Skeletal muscle satellite cell (primary cell): ENCODE data around the gene PGS1.

Experiments
- H3K27me3 ChIP-seq: 2 replicates; pipeline ENCODE4 v1.7.0; 2013; ENCODE audit warnings: low read length; ENCODE audit not compliant: control insufficient read depth, insufficient read depth
- H3K36me3 ChIP-seq: 2 replicates; pipeline ENCODE4 v1.7.0; 2013; ENCODE audit warnings: mild to moderate bottlenecking, control low read depth, low read length; ENCODE audit not compliant: insufficient read depth
- H3K4me1 ChIP-seq: 2 replicates; pipeline ENCODE4 v1.7.0; 2013; ENCODE audit warnings: low read length; ENCODE audit not compliant: control insufficient read depth, insufficient read depth
- H3K4me2 ChIP-seq: 2 replicates; pipeline ENCODE4 v1.7.0; 2013; ENCODE audit warnings: mild to moderate bottlenecking, low read length
- H3K4me3 ChIP-seq: 2 replicates; pipeline ENCODE4 v1.7.0; 2013; ENCODE audit warnings: low read length
- H3K9ac ChIP-seq: 2 replicates; pipeline ENCODE4 v1.7.0; 2013; ENCODE audit warnings: mild to moderate bottlenecking, low read depth, low read length, moderate library complexity
- H3K9me3 ChIP-seq: replicated peaks from 2 replicates; pipeline ENCODE4 v1.7.0; 2013; ENCODE audit warnings: mild to moderate bottlenecking, control low read depth, low read length

PGS1 gene

DNA sequence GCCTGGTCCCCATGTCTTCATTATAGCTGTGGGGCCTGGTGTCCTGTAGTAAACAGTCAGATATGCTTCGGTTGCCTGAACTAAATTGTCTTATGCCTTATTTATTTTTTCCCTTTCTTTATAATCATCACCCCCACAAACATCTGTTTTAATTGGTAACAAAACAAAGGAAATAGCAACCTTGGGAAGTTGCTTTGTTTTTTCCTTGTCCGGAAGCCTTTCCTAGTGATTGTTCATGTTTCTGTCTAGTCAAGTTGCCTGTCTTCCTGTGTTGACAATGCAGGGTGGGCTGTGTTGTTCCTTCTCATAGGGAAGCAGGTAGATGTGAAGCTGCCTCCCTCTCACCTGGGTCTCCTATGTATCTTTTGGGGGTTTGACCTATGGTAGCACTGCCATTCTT, 16.7 kb downstream of the PGS1 start:
- no peaks in the 10 kb centered on the region for H3K27me3 ChIP-seq
- no peak overlapping the region for H3K4me3 ChIP-seq
- peaks cover 51% of the 10 kb centered on the region for H3K36me3 ChIP-seq
- peaks cover 46% of the 10 kb centered on the region for H3K4me1 ChIP-seq
- H3K4me2 ChIP-seq = no peak overlapping the region
- no peak overlapping the region for H3K9ac ChIP-seq
- H3K9me3 ChIP-seq = no peaks in the 10 kb centered on the region

DNA sequence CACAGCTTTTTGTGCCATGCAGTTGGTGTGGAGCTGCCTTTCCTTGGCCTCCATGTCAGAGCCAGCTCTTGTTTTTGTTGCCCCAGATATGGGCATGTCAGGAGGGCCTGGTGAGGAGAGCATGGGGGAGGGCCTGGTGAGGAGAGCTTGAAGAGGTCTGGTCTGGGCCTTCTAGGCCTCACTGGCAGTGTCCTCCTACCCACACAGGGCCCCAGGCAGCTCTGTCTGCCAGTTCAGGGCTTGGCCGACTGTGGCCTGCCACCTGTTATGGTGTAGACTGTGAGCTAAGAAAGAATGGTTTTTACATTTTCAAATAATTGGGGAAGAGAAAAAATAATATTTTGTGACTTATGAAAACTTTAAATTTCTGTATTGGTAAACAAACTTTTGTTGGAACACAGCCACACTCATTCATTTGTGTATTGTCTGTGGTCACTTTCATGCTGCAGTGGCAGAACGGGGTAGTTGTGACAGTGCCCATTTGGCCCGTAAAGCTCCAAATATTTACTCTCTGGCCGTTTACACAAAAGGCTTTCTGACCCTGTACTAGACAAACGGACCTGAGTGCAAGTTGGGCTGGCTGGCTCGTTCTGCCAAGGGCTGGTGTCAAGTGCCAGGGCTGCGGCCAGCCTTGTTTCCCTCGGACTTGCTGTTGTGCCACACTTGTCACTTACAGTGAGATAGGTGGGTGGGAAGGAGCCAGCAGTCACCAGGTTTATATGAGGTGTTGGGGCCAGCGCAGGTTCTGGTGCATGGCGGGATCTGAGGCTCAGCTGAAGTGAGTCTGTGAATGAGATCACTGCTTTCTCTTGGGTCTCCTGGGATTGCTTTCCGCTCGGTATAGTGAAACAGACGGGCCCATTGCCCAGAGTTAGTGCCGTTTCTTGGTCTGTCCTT, 18.2 kb downstream of the PGS1 start:
- Histone ChIP-seq H3K36me3 (peaks cover 66% of the 10 kb centered on the region), H3K9ac (peak overlapping the region; percentile 14)

DNA sequence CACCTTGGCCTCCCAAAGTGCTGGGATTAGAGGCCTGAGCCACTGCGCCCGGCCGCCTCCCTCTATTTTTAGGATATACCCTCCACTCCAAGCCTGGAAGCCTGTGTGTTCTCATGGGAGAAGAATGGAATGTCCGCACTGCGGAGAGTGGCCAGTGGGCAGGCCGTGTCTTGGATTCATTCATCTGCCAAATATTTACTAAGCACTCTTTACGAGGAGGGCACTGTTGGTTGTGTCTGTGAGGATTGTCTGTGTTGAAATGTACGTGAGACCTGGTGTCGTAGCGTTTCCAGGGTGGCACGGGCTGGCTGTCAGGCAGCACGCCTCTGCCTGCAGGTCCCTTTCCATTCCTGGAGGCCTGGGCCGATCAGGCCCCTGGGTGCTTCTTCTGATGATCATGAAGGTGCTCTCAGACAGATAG, 19.2 kb downstream of the PGS1 start:
- Histone ChIP-seq H3K27me3 (no peaks in the 10 kb centered on the region), H3K4me2 (peak overlapping the region; percentile 17), H3K9me3 (no peaks in the 10 kb centered on the region), H3K4me1 (peaks cover 21% of the 10 kb centered on the region), H3K9ac (peak overlapping the region; percentile 39), H3K36me3 (peaks cover 74% of the 10 kb centered on the region), H3K4me3 (no peak overlapping the region)

More for the DNA sequence above, 18.2 kb downstream of the PGS1 start:
- Histone ChIP-seq H3K27me3 (no peaks in the 10 kb centered on the region), H3K4me1 (peaks cover 31% of the 10 kb centered on the region), H3K4me2 (no peak overlapping the region), H3K9me3 (no peaks in the 10 kb centered on the region), H3K4me3 (no peak overlapping the region)

DNA sequence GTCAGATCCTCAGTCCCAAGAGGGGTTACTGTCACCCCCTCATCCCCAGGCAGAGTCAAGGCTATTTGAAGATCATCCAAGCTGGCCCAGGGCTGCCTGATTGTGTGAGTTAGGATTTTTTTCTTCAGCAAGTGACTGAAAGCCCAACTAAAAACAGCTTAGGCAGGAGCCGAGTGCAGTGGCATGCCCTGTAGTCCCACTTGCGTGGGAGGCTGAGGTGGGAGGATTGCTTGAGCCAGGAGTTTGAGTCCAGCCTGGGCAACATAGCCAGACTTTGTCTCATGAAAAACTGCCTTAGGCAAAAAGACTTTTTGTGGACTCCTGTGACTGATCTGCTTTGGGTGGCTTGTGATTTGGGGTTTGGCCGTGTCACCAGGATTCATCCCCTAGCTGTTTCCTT, 19.9 kb downstream of the PGS1 start:
- H3K4me2 ChIP-seq = no peak overlapping the region
- H3K4me1 ChIP-seq = peaks cover 21% of the 10 kb centered on the region
- H3K9ac ChIP-seq = peak overlapping the region; percentile 39
- H3K9me3 ChIP-seq = no peaks in the 10 kb centered on the region
- peaks cover 79% of the 10 kb centered on the region for H3K36me3 ChIP-seq
- no peak overlapping the region for H3K4me3 ChIP-seq
- H3K27me3 ChIP-seq = no peaks in the 10 kb centered on the region

DNA sequence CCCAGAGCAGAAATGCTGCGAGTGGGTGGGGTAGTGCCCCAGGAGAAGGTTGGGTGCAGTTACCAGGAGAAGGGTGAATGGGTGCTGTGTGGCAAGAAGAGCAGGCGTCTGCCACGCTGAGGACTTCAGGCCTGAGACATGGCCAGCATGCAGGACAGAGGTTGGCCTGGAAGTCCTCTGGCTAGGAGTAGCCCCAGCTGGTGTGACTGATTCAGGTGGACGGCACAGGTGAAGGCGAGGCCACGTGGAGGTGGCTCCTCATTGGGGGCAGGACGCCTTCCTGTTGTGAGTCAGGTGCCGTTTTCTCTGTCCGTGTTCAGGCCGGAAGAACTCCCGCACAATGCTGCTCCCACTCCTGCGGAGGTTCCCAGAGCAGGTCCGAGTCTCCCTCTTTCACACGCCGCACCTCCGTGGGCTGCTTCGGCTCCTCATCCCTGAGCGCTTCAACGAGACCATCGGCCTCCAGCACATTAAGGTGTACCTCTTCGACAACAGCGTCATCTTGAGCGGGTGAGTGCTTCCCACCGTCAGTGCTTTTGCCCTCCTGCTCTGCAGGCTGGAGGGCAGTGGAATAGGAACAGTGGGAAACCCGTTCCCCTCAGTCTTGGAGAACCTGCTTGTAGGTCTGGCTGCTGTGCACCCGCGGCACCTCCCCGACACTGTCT, 20.7 kb downstream of the PGS1 start:
- Histone ChIP-seq H3K9ac (no peak overlapping the region), H3K4me2 (no peak overlapping the region), H3K27me3 (no peaks in the 10 kb centered on the region), H3K9me3 (no peaks in the 10 kb centered on the region), H3K4me3 (no peak overlapping the region), H3K4me1 (peaks cover 21% of the 10 kb centered on the region), H3K36me3 (peaks cover 84% of the 10 kb centered on the region)

DNA sequence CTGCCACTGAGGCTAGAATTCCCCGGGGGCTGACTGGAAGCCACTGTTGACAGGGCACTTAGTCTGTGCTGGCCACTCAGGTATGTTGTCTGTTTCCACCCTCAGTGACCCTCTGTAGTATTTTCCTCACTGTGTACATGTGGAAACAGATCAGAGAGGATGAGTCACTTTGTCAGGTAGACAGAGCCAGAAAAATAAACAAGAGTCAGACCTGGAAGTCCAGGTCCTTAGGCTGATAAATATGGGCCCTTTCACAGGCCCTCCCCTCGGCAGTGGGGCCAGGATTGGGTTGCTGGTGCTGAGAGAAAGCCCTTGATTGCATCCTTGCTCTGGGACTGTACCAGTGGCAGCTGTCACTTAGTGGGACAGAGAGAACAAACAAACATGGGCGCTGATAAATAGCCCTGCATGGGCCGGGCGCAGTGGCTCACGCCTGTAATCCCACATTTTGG, 21.3 kb downstream of the PGS1 start:
- peaks cover 88% of the 10 kb centered on the region for H3K36me3 ChIP-seq
- H3K9ac ChIP-seq = no peak overlapping the region
- H3K27me3 ChIP-seq = no peaks in the 10 kb centered on the region
- H3K4me2 ChIP-seq = no peak overlapping the region
- H3K9me3 ChIP-seq = no peaks in the 10 kb centered on the region
- H3K4me1 ChIP-seq = peaks cover 21% of the 10 kb centered on the region
- H3K4me3 ChIP-seq = no peak overlapping the region

DNA sequence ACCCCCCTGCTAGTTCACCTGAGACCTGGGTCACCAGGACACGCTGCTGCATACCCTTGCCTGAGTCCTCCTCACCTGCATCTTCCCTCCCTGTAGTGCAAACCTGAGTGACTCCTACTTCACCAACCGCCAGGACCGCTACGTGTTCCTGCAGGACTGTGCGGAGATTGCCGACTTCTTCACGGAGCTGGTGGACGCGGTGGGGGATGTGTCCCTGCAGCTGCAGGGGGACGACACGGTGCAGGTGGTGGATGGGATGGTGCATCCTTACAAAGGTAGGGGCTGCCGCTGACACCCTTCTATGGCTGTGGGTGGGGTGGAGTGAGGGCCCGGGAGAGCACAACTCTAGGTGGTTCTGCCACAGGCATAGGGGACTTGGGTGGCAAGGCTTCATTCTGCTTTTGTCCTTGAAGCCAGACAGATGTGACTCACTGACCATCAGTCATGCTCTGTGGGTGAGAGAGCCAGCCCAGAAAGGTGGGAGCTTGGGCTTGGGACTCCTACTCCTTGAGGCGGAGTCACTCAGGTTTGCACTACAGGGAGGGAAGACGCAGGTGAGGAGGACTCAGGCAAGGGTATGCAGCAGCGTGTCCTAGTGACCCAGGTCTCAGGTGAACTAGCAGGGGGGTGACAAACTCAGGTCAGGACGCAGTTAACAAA, 22.3 kb downstream of the PGS1 start:
- peaks cover 81% of the 10 kb centered on the region for H3K36me3 ChIP-seq
- no peaks in the 10 kb centered on the region for H3K27me3 ChIP-seq
- no peak overlapping the region for H3K4me3 ChIP-seq
- peaks cover 21% of the 10 kb centered on the region for H3K4me1 ChIP-seq
- H3K9ac ChIP-seq = no peak overlapping the region
- H3K9me3 ChIP-seq = no peaks in the 10 kb centered on the region
- H3K4me2 ChIP-seq = no peak overlapping the region

DNA sequence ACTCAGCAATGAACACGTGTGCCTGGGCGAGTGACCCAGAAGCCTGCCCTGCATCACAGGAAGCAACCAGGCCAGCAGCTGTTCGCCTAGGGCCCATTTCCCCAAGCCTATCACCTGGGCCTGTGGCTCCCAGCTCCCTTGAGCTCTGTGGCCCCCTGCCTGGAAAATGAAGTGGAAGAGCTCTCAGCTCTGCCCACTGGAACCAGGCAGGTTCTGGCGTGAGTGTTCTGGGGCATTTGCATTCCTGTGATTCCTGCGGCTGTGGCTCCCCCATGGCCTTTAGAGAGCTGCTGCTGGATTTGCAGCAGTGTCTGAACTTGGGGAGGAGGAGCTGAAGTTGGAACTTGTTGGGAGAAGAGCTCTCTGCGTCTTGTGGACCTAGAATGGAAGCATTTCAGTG, 22.8 kb downstream of the PGS1 start:
- H3K36me3 ChIP-seq = peaks cover 79% of the 10 kb centered on the region
- H3K4me2 ChIP-seq = no peak overlapping the region
- no peak overlapping the region for H3K4me3 ChIP-seq
- H3K4me1 ChIP-seq = peaks cover 21% of the 10 kb centered on the region
- H3K9ac ChIP-seq = no peak overlapping the region
- no peaks in the 10 kb centered on the region for H3K9me3 ChIP-seq
- no peaks in the 10 kb centered on the region for H3K27me3 ChIP-seq

DNA sequence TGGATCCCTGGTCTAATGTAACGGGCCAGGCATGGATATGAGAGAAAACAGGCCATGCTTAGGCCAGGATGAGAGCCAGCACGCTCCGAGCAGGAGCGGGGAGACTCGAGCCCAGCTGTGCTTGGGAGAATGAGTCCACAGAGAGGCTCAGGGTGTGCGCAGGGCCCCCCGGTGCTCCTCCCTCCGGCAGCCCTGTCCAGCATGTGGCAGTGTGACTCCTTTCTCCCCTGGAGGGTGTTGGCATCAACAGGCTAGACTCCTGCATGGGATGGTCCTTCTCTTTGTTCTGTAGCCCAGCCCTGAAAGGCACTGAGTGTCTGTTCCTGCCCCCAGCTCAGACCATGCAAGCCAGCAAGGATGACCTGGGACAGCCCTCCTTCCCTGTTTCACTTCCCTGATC, 23.4 kb downstream of the PGS1 start:
- H3K9me3 ChIP-seq = no peaks in the 10 kb centered on the region
- H3K4me1 ChIP-seq = peaks cover 17% of the 10 kb centered on the region
- no peak overlapping the region for H3K4me3 ChIP-seq
- H3K9ac ChIP-seq = no peak overlapping the region
- peaks cover 74% of the 10 kb centered on the region for H3K36me3 ChIP-seq
- H3K27me3 ChIP-seq = no peaks in the 10 kb centered on the region
- H3K4me2 ChIP-seq = no peak overlapping the region

DNA sequence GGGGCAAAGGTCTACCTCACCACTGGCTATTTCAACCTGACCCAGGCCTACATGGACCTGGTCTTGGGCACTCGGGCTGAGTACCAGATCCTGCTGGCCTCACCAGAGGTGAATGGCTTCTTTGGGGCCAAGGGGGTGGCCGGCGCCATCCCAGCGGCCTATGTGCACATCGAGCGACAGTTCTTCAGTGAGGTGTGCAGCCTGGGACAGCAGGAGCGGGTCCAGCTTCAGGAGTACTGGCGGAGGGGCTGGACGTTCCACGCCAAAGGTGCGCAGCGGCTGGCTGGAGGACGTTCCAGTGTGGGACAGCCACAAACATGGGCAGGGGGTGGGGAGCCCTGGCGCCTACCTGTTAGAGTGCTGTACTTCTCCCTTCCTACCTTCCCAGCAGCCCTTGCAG, 25.4 kb downstream of the PGS1 start:
- H3K4me2 ChIP-seq = no peak overlapping the region
- H3K9ac ChIP-seq = no peak overlapping the region
- H3K27me3 ChIP-seq = no peaks in the 10 kb centered on the region
- peaks cover 73% of the 10 kb centered on the region for H3K36me3 ChIP-seq
- no peaks in the 10 kb centered on the region for H3K9me3 ChIP-seq
- H3K4me3 ChIP-seq = no peak overlapping the region
- peaks cover 12% of the 10 kb centered on the region for H3K4me1 ChIP-seq

DNA sequence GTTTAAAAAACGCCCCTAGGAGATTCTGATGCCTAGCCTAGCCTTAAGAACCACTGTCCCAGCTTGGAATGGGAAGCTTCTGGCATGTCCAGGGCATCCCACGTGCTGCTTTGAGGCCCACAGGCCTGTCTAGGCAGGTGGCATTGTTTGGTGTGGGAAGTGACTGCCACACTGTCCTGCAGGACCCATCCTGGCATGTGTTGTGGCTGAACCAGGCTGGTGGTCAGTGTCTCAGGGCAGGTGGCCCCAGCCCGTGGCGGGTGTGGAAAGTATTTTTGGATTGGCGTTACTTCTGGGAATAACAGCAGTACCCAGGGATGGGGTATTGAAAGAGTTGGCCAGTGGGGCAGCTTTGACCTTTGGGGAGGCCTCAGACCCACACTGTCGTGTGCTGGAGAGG, 27.9 kb downstream of the PGS1 start:
- no peaks in the 10 kb centered on the region for H3K9me3 ChIP-seq
- no peak overlapping the region for H3K9ac ChIP-seq
- no peaks in the 10 kb centered on the region for H3K27me3 ChIP-seq
- peaks cover 60% of the 10 kb centered on the region for H3K36me3 ChIP-seq
- H3K4me1 ChIP-seq = peaks cover 13% of the 10 kb centered on the region
- H3K4me3 ChIP-seq = no peak overlapping the region
- no peak overlapping the region for H3K4me2 ChIP-seq
